HepG2 (cell line): ENCODE data around the gene SUSD6. TPM values are rescaled to one million over a fixed set of nuclear protein-coding genes. Genes with fewer than 3 reads are reported as not detected.

ENCODE experiments used
- ARID4A ChIP-seq: sonication (generic); formaldehyde crosslinking; IDR thresholded peaks from 2 replicates; pipeline ENCODE4 v1.5.0; 2020; ENCODE audit warnings: mild to moderate bottlenecking, missing genetic modification reagents, borderline replicate concordance
- BORCS8-MEF2B ChIP-seq: sonication (generic); formaldehyde crosslinking; IDR thresholded peaks from 2 replicates; pipeline ENCODE4 v1.8.0; 2022; ENCODE audit warnings: mild to moderate bottlenecking, missing genetic modification reagents
- CBX2 ChIP-seq, 2 experiments: fragments of 200-600 bp in 1 of 2; sonication (generic); formaldehyde crosslinking in 1 of 2; IDR thresholded peaks; 2 replicates each; pipeline versions ENCODE4 v1.7.0 to v1.8.1; 2018 to 2022; ENCODE audit warnings: low read depth in 2 of 2, low read length in 1 of 2, mild to moderate bottlenecking in 1 of 2, missing genetic modification reagents in 1 of 2
- KDM5B ChIP-seq: sonication (generic); formaldehyde crosslinking; IDR thresholded peaks from 2 replicates; pipeline ENCODE4 v1.4.0; 2020; ENCODE audit warnings: missing genetic modification reagents, mild to moderate bottlenecking, borderline replicate concordance
- MAX ChIP-seq: IDR thresholded peaks from 2 replicates; pipeline ENCODE4 v1.6.1; 2012; ENCODE audit warnings: inconsistent platforms
- MTF2 ChIP-seq: sonication (generic); formaldehyde crosslinking; IDR thresholded peaks from 2 replicates; pipeline ENCODE4 v1.5.0; 2020; ENCODE audit warnings: missing genetic modification reagents, borderline replicate concordance
- PLRG1 ChIP-seq: fragments of 450-650 bp; conservative IDR thresholded peaks from 2 replicates; pipeline ENCODE4 v1.6.1; 2016
- POGZ ChIP-seq: sonication (generic); formaldehyde crosslinking; IDR thresholded peaks from 2 replicates; pipeline ENCODE4 v1.4.0; 2020; ENCODE audit warnings: mild to moderate bottlenecking, missing genetic modification reagents
- RARA ChIP-seq: IDR thresholded peaks from 2 replicates; pipeline ENCODE4 v1.6.1; 2016; ENCODE audit warnings: missing genetic modification reagents, missing compliant biosample characterization
- SIX1 ChIP-seq: sonication (generic); formaldehyde crosslinking; IDR thresholded peaks from 2 replicates; pipeline ENCODE4 v1.4.0; 2020; ENCODE audit warnings: missing genetic modification reagents, borderline replicate concordance
- SIX4 ChIP-seq: sonication (generic); formaldehyde crosslinking; IDR thresholded peaks from 2 replicates; pipeline ENCODE4 v1.4.0; 2020; ENCODE audit warnings: missing genetic modification reagents
- STAT6 ChIP-seq: sonication (generic); formaldehyde crosslinking; IDR thresholded peaks from 2 replicates; pipeline ENCODE4 v1.4.0; 2020; ENCODE audit warnings: missing genetic modification reagents, mild to moderate bottlenecking, borderline replicate concordance
- ZBTB2 ChIP-seq: sonication (generic); formaldehyde crosslinking; IDR thresholded peaks from 2 replicates; pipeline ENCODE4 v1.8.0; 2022; ENCODE audit warnings: low read depth, missing genetic modification reagents
- ZBTB20 ChIP-seq: sonication (generic); formaldehyde crosslinking; IDR thresholded peaks from 2 replicates; pipeline ENCODE4 v1.8.1; 2023; ENCODE audit warnings: missing genetic modification reagents, low read depth, mild to moderate bottlenecking, borderline replicate concordance
- ZNF18 ChIP-seq: sonication (generic); formaldehyde crosslinking; IDR thresholded peaks from 2 replicates; pipeline ENCODE4 v1.8.0; 2022; ENCODE audit warnings: mild to moderate bottlenecking, missing genetic modification reagents; ENCODE audit not compliant: insufficient replicate concordance
- ZNF260 ChIP-seq: sonication (generic); formaldehyde crosslinking; IDR thresholded peaks from 2 replicates; pipeline ENCODE4 v1.4.0; 2020; ENCODE audit warnings: missing genetic modification reagents, low read depth, mild to moderate bottlenecking, borderline replicate concordance
- ZNF282 ChIP-seq: fragments of 450-650 bp; IDR thresholded peaks from 2 replicates; pipeline ENCODE4 v1.6.1; 2018; ENCODE audit not compliant: partially characterized antibody
- ZSCAN31 ChIP-seq: sonication (generic); formaldehyde crosslinking; IDR thresholded peaks from 2 replicates; pipeline ENCODE4 v1.5.0; 2020; ENCODE audit warnings: low read depth, mild to moderate bottlenecking, missing genetic modification reagents
- polyA plus RNA-seq, 8 experiments: library from polyadenylated mRNA; depleted of rRNA in 3 of 8; stranded (reverse) in 7 of 8; unstranded in 1 of 8; fragments of >200 nt; fragmentation: Illumina TruSeq in 4 of 8; extraction: Trizol in 4 of 8; gene quantifications; 2 replicates each; pipeline versions ENCODE4 v1.2.1 to v1.2.3, GENCODE V29; 2011 to 2016; ENCODE audit warnings: low read depth in 4 of 8, missing spikeins in 1 of 8, mixed read lengths in 1 of 8; ENCODE audit not compliant: insufficient read depth in 1 of 8
- total RNA-seq, 5 experiments: library from RNA; depleted of rRNA; stranded (reverse); fragments of >200 nt; fragmentation: Illumina TruSeq; extraction: Trizol; gene quantifications; 2 replicates each; pipeline ENCODE4 v1.2.3, GENCODE V29; 2016; ENCODE audit warnings: low read depth in 1 of 5

SUSD6 gene
- total and polyA plus RNA-seq, 2 of the 13 experiments (the other 11 are each of a cell fraction or from before 2014, with no cell fraction given), result 7.2 to 7.4 TPM

GRCh38 chr14:69713993-69714679, 102.7 kb downstream of the SUSD6 start (continued):
- no peak for TF ChIP-seq ZNF18 (CRISPR knock-in tag)
- TF ChIP-seq MTF2 (CRISPR knock-in tag), result no peak
- peak; percentile 33; the same call in 1 of the 2 replicates for TF ChIP-seq MAX
- no peak for TF ChIP-seq BORCS8-MEF2B (CRISPR knock-in tag)
- TF ChIP-seq ZBTB20, result peak; percentile 81; the same call in 1 of the 2 replicates
- TF ChIP-seq ARID4A (CRISPR knock-in tag), result no peak
- peak; percentile 28; the same call in 1 of the 2 replicates for TF ChIP-seq RARA (CRISPR knock-in tag)
- no peak for TF ChIP-seq CBX2 (IDR thresholded peaks at IDR 0.05; ENCODE audit: low read depth, low read length)
- TF ChIP-seq CBX2 (CRISPR knock-in tag; IDR thresholded peaks at IDR 0.05; ENCODE audit: low read depth), result no peak
- TF ChIP-seq SIX4 (CRISPR knock-in tag), result 0 out of 2 replicates have a peak, but pooled peaks have one; percentile 17
- TF ChIP-seq ZNF282, result no peak
- TF ChIP-seq KDM5B (CRISPR knock-in tag), result no peak
- TF ChIP-seq SIX1, result peak; percentile 39; the same call in 1 of the 2 replicates
- no peak for TF ChIP-seq ZNF260 (CRISPR knock-in tag)
- no peak for TF ChIP-seq STAT6 (CRISPR knock-in tag)
- no peak for TF ChIP-seq ZBTB2 (CRISPR knock-in tag)
- TF ChIP-seq POGZ (CRISPR knock-in tag), result no peak
- TF ChIP-seq ZSCAN31 (CRISPR knock-in tag), result 0 out of 2 replicates have a peak, but pooled peaks have one; percentile 39
- TF ChIP-seq PLRG1, result no peak
